GM18870 (cell line): ENCODE measurements around the gene SNRNP25.

Experiments
- ATAC-seq: cut with Tn5 transposase; IDR thresholded peaks from one replicate; pipeline ENCODE4 v1.9.1; 2021; ENCODE audit warnings: moderate library complexity; ENCODE audit not compliant: unreplicated experiment

SNRNP25 gene

DNA sequence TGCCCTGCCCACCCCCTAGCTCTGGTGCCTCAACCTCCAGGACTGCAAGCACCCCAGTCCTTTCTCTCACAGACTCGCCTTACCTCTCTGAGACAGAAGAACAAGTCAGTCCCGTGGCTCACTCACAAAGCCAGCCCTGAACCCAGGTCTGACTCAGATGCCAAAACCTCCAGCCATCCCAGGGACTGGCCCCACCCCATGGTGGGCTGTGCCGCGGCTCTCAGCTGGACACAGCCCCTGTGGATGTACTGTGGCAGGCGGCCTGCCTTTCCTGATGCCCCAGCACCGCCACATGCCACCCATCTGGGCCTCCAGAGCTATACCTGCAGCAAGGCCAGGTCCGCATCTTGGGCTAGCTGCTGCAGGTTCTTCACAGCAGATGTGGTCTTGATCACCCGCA is 44.2 kb downstream of the SNRNP25 start:
- no peak for ATAC-seq

- ATAC-seq = no peak
Measured at GRCh38 chr16:100989-101388, 47.4 kb downstream of the SNRNP25 start.

DNA sequence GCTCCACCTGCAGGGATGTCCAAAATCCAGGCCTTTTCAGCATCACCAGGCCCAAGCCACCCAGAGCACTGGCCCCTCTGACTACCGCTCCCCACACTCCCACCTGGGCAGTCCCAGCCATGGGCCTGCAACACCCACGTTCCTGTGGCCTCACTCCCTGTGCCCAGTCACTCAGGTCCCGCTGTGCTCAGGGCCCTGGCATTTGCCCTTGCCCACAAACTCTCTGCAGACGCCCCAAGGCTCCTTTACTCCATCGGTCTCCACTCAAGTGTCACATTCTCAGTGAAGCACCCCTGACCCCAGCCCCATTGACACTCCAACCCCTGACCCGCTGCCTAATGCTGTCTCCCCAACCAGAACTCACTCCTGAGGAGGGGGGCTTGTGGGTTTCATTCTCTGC is 48.0 kb downstream of the SNRNP25 start:
- ATAC-seq = no peak

DNA sequence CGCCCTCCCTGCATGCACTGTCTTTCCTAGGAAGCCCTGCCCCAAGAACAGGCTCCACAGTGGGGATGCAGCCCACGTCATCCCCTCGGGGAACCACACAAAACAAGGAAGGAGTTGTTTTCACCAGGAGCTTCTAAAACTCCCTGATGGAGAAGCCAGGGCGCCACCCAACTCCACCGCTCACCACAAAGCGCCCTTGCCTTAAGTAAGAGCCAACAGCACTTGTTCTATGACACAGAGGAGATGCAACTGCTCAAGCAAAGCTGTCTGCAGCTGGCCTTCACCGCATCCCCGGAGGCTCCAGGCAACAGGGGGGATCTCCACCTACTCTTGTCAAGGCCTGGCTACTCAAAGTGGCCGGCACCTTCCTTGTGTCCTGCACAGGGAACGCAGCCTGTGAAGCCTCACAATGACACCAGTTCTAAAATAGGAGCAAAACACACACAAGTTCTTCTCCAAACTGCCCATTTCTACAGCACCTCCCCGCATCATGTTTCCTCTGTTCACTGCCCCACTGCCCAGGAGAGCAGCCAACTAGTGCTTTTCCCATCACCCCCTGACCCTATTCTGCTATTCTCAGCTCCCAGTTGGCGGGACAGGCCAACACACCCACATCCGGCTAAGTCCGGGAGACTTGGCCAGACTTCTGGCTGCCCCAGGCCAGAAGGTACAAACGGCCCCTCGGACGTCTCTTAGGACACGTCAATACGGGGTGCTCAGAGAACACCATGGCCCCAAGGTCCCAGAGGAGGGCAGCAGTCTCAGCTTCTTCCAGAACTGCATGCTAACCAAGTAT is 48.6 kb downstream of the SNRNP25 start:
- no peak for ATAC-seq

DNA sequence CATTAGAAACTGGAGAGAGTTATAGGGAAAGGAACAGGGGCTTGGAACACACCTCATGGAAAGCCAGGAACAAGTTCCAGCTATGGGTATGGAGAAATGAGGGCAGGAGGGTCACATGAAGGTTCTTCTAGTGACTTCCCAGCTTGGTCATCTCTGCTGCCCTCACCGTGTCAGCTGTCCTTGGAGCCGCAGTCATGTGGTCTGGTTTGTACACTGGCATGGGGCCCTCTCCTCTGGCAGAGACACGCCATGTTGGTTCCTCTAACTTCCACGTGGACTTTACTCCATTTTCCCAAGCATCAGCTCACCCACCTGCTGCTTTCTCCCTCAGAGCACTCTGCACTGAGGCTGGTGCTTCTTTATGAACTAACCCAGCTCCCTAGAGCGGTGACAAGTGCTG is 50.7 kb downstream of the SNRNP25 start:
- no peak for ATAC-seq

DNA sequence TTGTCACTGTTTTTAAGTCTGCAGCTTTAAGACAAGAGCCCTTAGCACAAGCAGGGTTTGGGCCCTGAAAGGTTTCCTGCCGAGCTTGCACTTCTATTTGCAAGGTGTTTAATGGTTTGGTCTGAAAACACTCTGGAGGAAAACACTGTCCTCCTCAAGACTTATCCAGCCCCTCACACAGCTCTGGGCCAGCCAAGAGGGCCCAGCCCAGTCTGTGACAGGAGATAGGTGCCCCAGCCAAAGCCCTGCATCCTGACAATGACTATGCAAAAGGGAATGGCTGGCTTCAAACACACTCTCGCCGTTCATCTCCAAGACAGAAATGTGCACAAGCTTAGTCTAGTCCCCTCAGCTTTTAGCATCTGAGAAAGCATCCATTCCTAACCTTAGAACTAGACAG is 51.3 kb downstream of the SNRNP25 start:
- ATAC-seq = no peak

DNA sequence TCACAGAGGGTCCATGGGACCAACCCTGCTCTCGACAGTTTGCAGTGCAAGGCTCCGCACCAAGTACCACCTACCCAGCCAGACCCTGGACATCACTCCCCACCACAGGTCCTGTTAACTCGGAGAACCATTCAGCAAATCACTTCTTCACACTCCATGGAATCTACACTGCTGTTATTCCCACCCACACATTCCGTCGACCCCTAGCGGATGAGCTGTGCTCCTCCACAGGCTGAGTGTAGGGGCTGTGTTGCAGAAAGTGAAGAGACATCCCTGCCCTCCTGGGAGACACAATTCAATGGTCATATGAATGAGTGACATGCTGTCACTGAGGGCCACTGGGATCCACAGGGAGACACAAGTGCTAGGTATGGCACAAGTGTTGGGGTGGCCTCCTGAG is 51.9 kb downstream of the SNRNP25 start:
- ATAC-seq = no peak

- ATAC-seq = no peak
Measured at GRCh38 chr16:106623-107324, 53.1 kb downstream of the SNRNP25 start.
